Transverse colon (tissue), 4 donors: ENCODE results near the gene PRR23E. TPM values are rescaled to one million over a fixed set of nuclear protein-coding genes. Genes with fewer than 3 reads are reported as not detected.

Source experiments
- DNase-seq: peaks from one replicate; pipeline ENCODE4 v3.0.0-alpha.2; 2019
- H3K27ac ChIP-seq, 4 donors: fragments of 200-600 bp; sonication (generic); 2 replicates each; pipeline ENCODE4 v1.5.1; 2016 to 2018; ENCODE audit warnings: inconsistent platforms in 4 of 4
- H3K27me3 ChIP-seq: fragments of 200-600 bp; sonication (generic); 2 replicates; pipeline ENCODE4 v1.5.1; 2017; ENCODE audit warnings: inconsistent platforms
- H3K36me3 ChIP-seq, 4 donors: fragments of 200-600 bp; sonication (generic); 2 replicates each; pipeline ENCODE4 v1.5.1; 2017 to 2019; ENCODE audit warnings: inconsistent platforms in 4 of 4
- H3K4me1 ChIP-seq, 4 donors: fragments of 200-600 bp; sonication (generic); 2 replicates each; pipeline ENCODE4 v1.5.1; 2017 to 2020; ENCODE audit warnings: inconsistent platforms in 4 of 4
- H3K4me3 ChIP-seq, 4 donors: fragments of 200-600 bp; sonication (generic); 1 replicate in 1 of 4; 2 replicates in 3 of 4; pipeline versions ENCODE4 v1.5.1 to v1.6.1; 2017 to 2019; ENCODE audit warnings: inconsistent platforms in 4 of 4
- H3K9me3 ChIP-seq, 2 donors: fragments of 200-600 bp; sonication (generic); 2 replicates each; pipeline ENCODE4 v1.5.1; 2017 to 2019; ENCODE audit warnings: inconsistent platforms in 2 of 2
- EP300 ChIP-seq: sonication (generic); formaldehyde crosslinking; IDR thresholded peaks from one replicate; pipeline ENCODE4 v1.6.1; 2017; ENCODE audit warnings: antibody characterized with exemption, low read depth
- POLR2A ChIP-seq: fragments of 450-650 bp; IDR thresholded peaks from one replicate; pipeline ENCODE4 v1.6.1; 2016; ENCODE audit warnings: antibody characterized with exemption, mild to moderate bottlenecking, moderate library complexity
- POLR2AphosphoS5 ChIP-seq, 3 donors: sonication (generic); formaldehyde crosslinking; IDR thresholded peaks; one replicate each; pipeline ENCODE4 v1.6.1; 2016; ENCODE audit warnings: antibody characterized with exemption in 3 of 3
- WGBS, 2 donors: methylation state at CpG; one replicate each; pipeline ENCODE4 v1.1.5; 2018; ENCODE audit warnings: low coverage in 1 of 2; 5-methylcytosine and 5-hydroxymethylcytosine counted together
- in situ Hi-C, 4 donors: fragments of 200-750 bp; cut with MboI; loops; one replicate each; pipeline versions ENCODE4 v1.15.0 to v1.15.1; 2017; ENCODE audit warnings: low sequenced_read_pairs in 3 of 4, low pct_ligation_motif_present in 1 of 4, low pct_unique_long_range_greater_than_20kb in 1 of 4
- intact Hi-C: fragments of 100-400 bp; cut with DNase I; formaldehyde crosslinking; loops from one replicate; pipeline ENCODE4 v1.15.1; 2023; ENCODE audit warnings: low total_unique reads
- total RNA-seq, 4 donors: library from RNA; depleted of rRNA; stranded (reverse); fragments of >200 nt; gene quantifications; one replicate each; pipeline ENCODE4 v1.1.0, GENCODE V29; 2016
- TF ChIP-seq, protein P1 (sequence below), 5 experiments: fragments of 200-600 bp in 3 of 5; fragments of 450-650 bp in 2 of 5; sonication (generic) in 3 of 5; IDR thresholded peaks; 1 replicate in 2 of 5; 2 replicates in 3 of 5; pipeline ENCODE4 v1.5.1; 2016 to 2017; ENCODE audit warnings: antibody characterized with exemption in 5 of 5, inconsistent platforms in 3 of 5, mild to moderate bottlenecking in 2 of 5, moderate library complexity in 1 of 5

Gene PRR23E
- total RNA-seq, 4 donors from 2014 or later = not detected

- H3K27ac ChIP-seq = no peak overlapping the region
- 57 to 60% methylated on average over 5 of the region's 5 CpGs for WGBS, 2 donors
- no peaks in the 10 kb centered on the region for H3K4me1 ChIP-seq
- H3K4me3 ChIP-seq = no peak overlapping the region
- DNase-seq = no peak
- in situ Hi-C loops = no loop called here
- no peaks in the 10 kb centered on the region for H3K36me3 ChIP-seq
- H3K27me3 ChIP-seq = peaks cover 14% of the 10 kb centered on the region
- TF ChIP-seq EP300 = no peak
- no peak for TF ChIP-seq POLR2AphosphoS5 (IDR thresholded peaks at IDR 0.05)
- TF ChIP-seq, protein P1, sequence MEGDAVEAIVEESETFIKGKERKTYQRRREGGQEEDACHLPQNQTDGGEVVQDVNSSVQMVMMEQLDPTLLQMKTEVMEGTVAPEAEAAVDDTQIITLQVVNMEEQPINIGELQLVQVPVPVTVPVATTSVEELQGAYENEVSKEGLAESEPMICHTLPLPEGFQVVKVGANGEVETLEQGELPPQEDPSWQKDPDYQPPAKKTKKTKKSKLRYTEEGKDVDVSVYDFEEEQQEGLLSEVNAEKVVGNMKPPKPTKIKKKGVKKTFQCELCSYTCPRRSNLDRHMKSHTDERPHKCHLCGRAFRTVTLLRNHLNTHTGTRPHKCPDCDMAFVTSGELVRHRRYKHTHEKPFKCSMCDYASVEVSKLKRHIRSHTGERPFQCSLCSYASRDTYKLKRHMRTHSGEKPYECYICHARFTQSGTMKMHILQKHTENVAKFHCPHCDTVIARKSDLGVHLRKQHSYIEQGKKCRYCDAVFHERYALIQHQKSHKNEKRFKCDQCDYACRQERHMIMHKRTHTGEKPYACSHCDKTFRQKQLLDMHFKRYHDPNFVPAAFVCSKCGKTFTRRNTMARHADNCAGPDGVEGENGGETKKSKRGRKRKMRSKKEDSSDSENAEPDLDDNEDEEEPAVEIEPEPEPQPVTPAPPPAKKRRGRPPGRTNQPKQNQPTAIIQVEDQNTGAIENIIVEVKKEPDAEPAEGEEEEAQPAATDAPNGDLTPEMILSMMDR (IDR thresholded peaks at IDR 0.05) = no peak
- TF ChIP-seq POLR2A = no peak
- intact Hi-C loops = no loop called here
- H3K9me3 ChIP-seq = no peaks in the 10 kb centered on the region
These were observed 27.0 kb upstream of the PRR23E start for GRCh38 chr3:127165694-127166485.

DNA sequence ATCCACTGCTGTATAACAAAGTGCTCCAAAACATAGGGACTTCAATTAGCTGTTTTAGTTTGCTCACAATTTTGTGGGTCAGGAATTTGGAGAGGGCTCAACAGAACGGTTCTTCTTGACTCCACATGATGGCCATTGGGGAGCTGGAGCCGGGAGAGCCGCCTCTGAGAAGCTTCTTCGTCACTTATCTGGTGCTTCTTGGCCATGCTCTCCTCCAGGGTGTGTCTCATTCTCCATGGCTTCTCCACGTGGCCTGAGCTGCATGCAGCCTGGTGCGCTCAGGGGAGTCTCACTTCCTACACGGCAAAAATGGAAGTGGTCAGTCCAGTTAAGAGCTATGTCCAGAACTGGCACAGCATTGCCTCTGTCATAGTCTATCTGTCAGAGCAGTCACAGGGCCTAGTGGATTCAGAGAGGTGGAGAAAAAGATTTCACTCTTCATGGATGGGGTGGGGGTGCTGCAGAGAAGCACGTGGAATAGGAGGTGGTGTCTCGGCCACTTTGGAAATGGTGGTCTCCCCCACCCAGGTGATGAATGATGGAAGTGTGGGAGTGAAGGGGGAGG is 26.3 kb upstream of the PRR23E start:
- no peaks in the 10 kb centered on the region for H3K4me1 ChIP-seq
- H3K36me3 ChIP-seq = no peaks in the 10 kb centered on the region
- no peak for TF ChIP-seq POLR2A
- TF ChIP-seq POLR2AphosphoS5 (IDR thresholded peaks at IDR 0.05) = no peak
- TF ChIP-seq, protein P1 (IDR thresholded peaks at IDR 0.05) = no peak
- H3K27ac ChIP-seq = no peak overlapping the region
- peaks cover 21% of the 10 kb centered on the region for H3K27me3 ChIP-seq
- H3K4me3 ChIP-seq = no peak overlapping the region
- intact Hi-C loops (no loop called here), in situ Hi-C loops (no loop called here)
- 40 to 74% methylated on average over 1 to 9 of the region's 9 CpGs for WGBS, 2 donors
- no peaks in the 10 kb centered on the region for H3K9me3 ChIP-seq
- DNase-seq = no peak

DNA sequence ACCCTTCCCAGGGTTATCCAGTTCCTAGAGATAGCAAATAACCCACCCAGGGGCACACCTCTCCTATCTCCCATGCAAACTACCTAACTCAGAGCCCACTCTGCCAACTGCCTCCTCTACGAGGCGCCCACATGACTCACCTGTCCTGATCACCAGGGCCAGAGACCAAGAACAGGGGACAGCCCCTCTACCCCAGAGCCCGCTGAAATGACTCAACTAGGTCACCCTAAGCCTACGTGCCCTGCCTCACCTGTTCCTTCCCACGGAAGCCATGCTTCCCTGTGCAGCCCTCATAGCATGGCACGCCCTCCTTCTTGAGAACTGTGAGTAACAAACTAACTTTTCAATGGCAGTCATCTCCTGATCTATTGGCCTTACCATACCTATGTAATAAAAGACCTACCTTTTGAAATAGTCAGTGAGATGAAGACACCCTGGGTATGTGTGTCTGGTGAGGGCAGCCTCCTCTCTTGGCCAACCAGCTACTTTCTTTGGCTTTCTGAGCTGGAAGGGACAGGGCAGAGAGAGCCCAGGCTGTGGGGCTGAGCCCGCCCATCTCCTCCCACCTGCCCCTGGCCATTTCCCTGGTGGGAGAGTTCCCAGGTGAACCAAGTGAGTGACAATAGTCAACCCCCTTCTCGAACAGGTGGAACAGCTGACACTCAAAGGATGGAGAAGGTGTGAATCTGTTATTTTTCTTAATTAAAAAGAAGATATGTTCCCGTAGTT is 25.5 kb upstream of the PRR23E start:
- in situ Hi-C loops (no loop called here), intact Hi-C loops (no loop called here)
- DNase-seq = no peak
- Histone ChIP-seq H3K27ac (no peak overlapping the region), H3K36me3 (no peaks in the 10 kb centered on the region), H3K9me3 (no peaks in the 10 kb centered on the region), H3K4me1 (no peaks in the 10 kb centered on the region), H3K4me3 (no peak overlapping the region), H3K27me3 (peaks cover 23% of the 10 kb centered on the region)
- TF ChIP-seq POLR2AphosphoS5 (IDR thresholded peaks at IDR 0.05) (no peak), POLR2A (no peak), EP300 (no peak)
- TF ChIP-seq, protein P1 (IDR thresholded peaks at IDR 0.05) = no peak
- WGBS, 2 donors = 71 to 74% methylated on average over 2 to 9 of the region's 9 CpGs

- WGBS, 2 donors = 67% methylated on average over 6 of the region's 6 CpGs; no CpG with 5 or more reads in 1 of the 2 donors
- H3K27me3 ChIP-seq = peaks cover 23% of the 10 kb centered on the region
- no peak overlapping the region for H3K4me3 ChIP-seq
- no peaks in the 10 kb centered on the region for H3K9me3 ChIP-seq
- intact Hi-C loops (no loop called here), in situ Hi-C loops (no loop called here)
- no peak for TF ChIP-seq EP300
- DNase-seq = no peak
- H3K36me3 ChIP-seq = no peaks in the 10 kb centered on the region
- no peaks in the 10 kb centered on the region for H3K4me1 ChIP-seq
- H3K27ac ChIP-seq = no peak overlapping the region
These were observed 24.7 kb upstream of the PRR23E start for GRCh38 chr3:127168271-127168670.
